Neural cell (in vitro differentiated cells): Measurements from ENCODE around the gene CNIH1. TPM values are rescaled to one million over a fixed set of nuclear protein-coding genes. Genes with fewer than 3 reads are reported as not detected.

Experiments
- H2AFZ ChIP-seq: fragments of 200-600, 300-800 bp; sonication (generic), shearing (Covaris generic); 2 replicates; pipeline ENCODE4 v1.6.0; 2014; ENCODE audit warnings: low read depth, mild to moderate bottlenecking, antibody characterized with exemption, low read length, moderate library complexity
- H3F3A ChIP-seq: fragments of 200-600 bp; shearing (Covaris generic); 2 replicates; pipeline ENCODE4 v1.6.1; 2016; ENCODE audit warnings: mild to moderate bottlenecking, moderate library complexity, mixed read lengths, antibody characterized with exemption, low read length; ENCODE audit not compliant: insufficient read depth, poor library complexity, severe bottlenecking
- H3K27ac ChIP-seq: fragments of 200-600, 300-800 bp; sonication (generic), shearing (Covaris generic); 2 replicates; pipeline ENCODE4 v1.5.1; 2014; ENCODE audit warnings: mild to moderate bottlenecking, low read length, moderate library complexity
- H3K27me3 ChIP-seq: fragments of 300-800, 200-600 bp; sonication (generic), shearing (Covaris generic); 2 replicates; pipeline ENCODE4 v1.6.0; 2014; ENCODE audit warnings: mild to moderate bottlenecking, low read depth, low read length, moderate library complexity; ENCODE audit not compliant: insufficient read depth
- H3K36me3 ChIP-seq: fragments of 300-800, 200-600 bp; sonication (generic), shearing (Covaris generic); 2 replicates; pipeline ENCODE4 v1.5.1; 2014; ENCODE audit warnings: mild to moderate bottlenecking, antibody characterized with exemption, low read length, moderate library complexity; ENCODE audit not compliant: insufficient read depth
- H3K4me2 ChIP-seq: fragments of 300-800, 200-600 bp; sonication (generic), shearing (Covaris generic); 2 replicates; pipeline ENCODE4 v1.6.0; 2014; ENCODE audit warnings: mild to moderate bottlenecking, low read length
- H3K4me3 ChIP-seq: fragments of 300-800, 200-600 bp; sonication (generic), shearing (Covaris generic); 2 replicates; pipeline ENCODE4 v1.5.1; 2014; ENCODE audit warnings: mild to moderate bottlenecking, low read length, moderate library complexity
- H3K79me2 ChIP-seq: fragments of 200-600 bp; shearing (Covaris generic); replicated peaks from 2 replicates; pipeline ENCODE4 v1.6.0; 2014; ENCODE audit warnings: mild to moderate bottlenecking, low read length, moderate library complexity; ENCODE audit not compliant: insufficient read depth
- H3K9ac ChIP-seq: fragments of 300-800, 200-600 bp; sonication (generic), shearing (Covaris generic); 2 replicates; pipeline ENCODE4 v1.6.1; 2016; ENCODE audit warnings: mild to moderate bottlenecking, low read length, mixed read lengths
- H3K9me2 ChIP-seq: fragments of 200-600 bp; shearing (Covaris generic); 2 replicates; pipeline ENCODE4 v1.6.1; 2016; ENCODE audit warnings: mild to moderate bottlenecking, low read length, mixed read lengths; ENCODE audit not compliant: insufficient read depth
- H3K9me3 ChIP-seq: fragments of 200-600, 300-800 bp; sonication (generic), shearing (Covaris generic); 2 replicates; pipeline ENCODE4 v1.6.1; 2016; ENCODE audit warnings: mild to moderate bottlenecking, mixed run types, low read length, moderate library complexity, mixed read lengths
- H4K20me1 ChIP-seq: fragments of 200-600 bp; shearing (Covaris generic); 2 replicates; pipeline ENCODE4 v1.6.1; 2016; ENCODE audit warnings: mild to moderate bottlenecking, mixed run types; ENCODE audit not compliant: insufficient read depth
- CTCF ChIP-seq: fragments of 450-650 bp; IDR thresholded peaks from 2 replicates; pipeline ENCODE4 v1.5.1; 2014; ENCODE audit warnings: antibody characterized with exemption, mild to moderate bottlenecking, moderate library complexity; ENCODE audit not compliant: poor library complexity, severe bottlenecking
- EP300 ChIP-seq: fragments of 450-650 bp; conservative IDR thresholded peaks from 2 replicates; pipeline ENCODE4 v1.6.1; 2014; ENCODE audit warnings: antibody characterized with exemption, mild to moderate bottlenecking, moderate library complexity; ENCODE audit not compliant: poor library complexity, severe bottlenecking
- EZH2 ChIP-seq: fragments of 200-600, 300-800 bp; shearing (Covaris generic), sonication (generic); IDR thresholded peaks from 2 replicates; pipeline ENCODE4 v1.6.1; 2014; ENCODE audit warnings: antibody characterized with exemption, low read length, borderline replicate concordance, mild to moderate bottlenecking; ENCODE audit not compliant: insufficient read depth, poor library complexity, severe bottlenecking
- MXI1 ChIP-seq: fragments of 450-650 bp; conservative IDR thresholded peaks from 2 replicates; pipeline ENCODE4 v1.6.1; 2014; ENCODE audit warnings: antibody characterized with exemption, mild to moderate bottlenecking; ENCODE audit not compliant: poor library complexity, severe bottlenecking
- POLR2AphosphoS5 ChIP-seq: IDR thresholded peaks from 2 replicates; pipeline ENCODE4 v1.6.1; 2012
- RAD21 ChIP-seq: fragments of 450-650 bp; conservative IDR thresholded peaks from 2 replicates; pipeline ENCODE4 v1.6.1; 2014; ENCODE audit warnings: antibody characterized with exemption, mild to moderate bottlenecking, moderate library complexity
- REST ChIP-seq: IDR thresholded peaks from 2 replicates; pipeline ENCODE4 v1.6.1; 2012; ENCODE audit warnings: borderline replicate concordance
- SMC3 ChIP-seq: fragments of 450-650 bp; conservative IDR thresholded peaks from 2 replicates; pipeline ENCODE4 v1.6.1; 2014; ENCODE audit warnings: antibody characterized with exemption, mild to moderate bottlenecking, moderate library complexity; ENCODE audit not compliant: poor library complexity
- TAF1 ChIP-seq: IDR thresholded peaks from 2 replicates; pipeline ENCODE4 v1.6.1; 2012; ENCODE audit warnings: low read depth
- polyA plus RNA-seq: library from polyadenylated mRNA; depleted of rRNA; stranded (reverse); fragments of >200 nt; gene quantifications from 2 replicates; pipeline ENCODE4 v1.2.3, GENCODE V29; 2014

Gene CNIH1
- polyA plus RNA-seq, 1 donor from 2014 or later = 125 TPM

GRCh38 chr14:54483846-54484245, 42.7 kb upstream of the CNIH1 start:
- no peaks in the 10 kb centered on the region for H4K20me1 ChIP-seq
- H3K79me2 ChIP-seq = peaks cover 42% of the 10 kb centered on the region
- no peaks in the 10 kb centered on the region for H3K36me3 ChIP-seq
- no peak overlapping the region for H3K27ac ChIP-seq
- no peak for TF ChIP-seq REST
- no peak for TF ChIP-seq CTCF
- TF ChIP-seq POLR2AphosphoS5 = no peak
- no peak for TF ChIP-seq EZH2
- TF ChIP-seq TAF1 = no peak
- TF ChIP-seq SMC3 = no peak
- TF ChIP-seq RAD21 = no peak
- no peak for TF ChIP-seq MXI1
- no peak for TF ChIP-seq EP300
- no peaks in the 10 kb centered on the region for H3F3A ChIP-seq
- H3K27me3 ChIP-seq = no peaks in the 10 kb centered on the region
- no peak overlapping the region for H3K4me2 ChIP-seq
- no peaks in the 10 kb centered on the region for H3K9me2 ChIP-seq
- H3K9me3 ChIP-seq = no peaks in the 10 kb centered on the region
- no peak overlapping the region for H2AFZ ChIP-seq
- no peak overlapping the region for H3K9ac ChIP-seq
- H3K4me3 ChIP-seq = no peak overlapping the region

GRCh38 chr14:54483073-54483745, 42.0 kb upstream of the CNIH1 start:
- H3K36me3 ChIP-seq = no peaks in the 10 kb centered on the region
- H3K9ac ChIP-seq = no peak overlapping the region
- no peak for TF ChIP-seq MXI1
- H3K27ac ChIP-seq = no peak overlapping the region
- H3K27me3 ChIP-seq = no peaks in the 10 kb centered on the region
- peaks cover 42% of the 10 kb centered on the region for H3K79me2 ChIP-seq
- no peak overlapping the region for H3K4me2 ChIP-seq
- H2AFZ ChIP-seq = no peak overlapping the region
- no peaks in the 10 kb centered on the region for H3F3A ChIP-seq
- no peak overlapping the region for H3K4me3 ChIP-seq
- no peaks in the 10 kb centered on the region for H3K9me2 ChIP-seq
- H3K9me3 ChIP-seq = no peaks in the 10 kb centered on the region
- H4K20me1 ChIP-seq = no peaks in the 10 kb centered on the region
